ENCODE data around the gene CABLES2.

DNA sequence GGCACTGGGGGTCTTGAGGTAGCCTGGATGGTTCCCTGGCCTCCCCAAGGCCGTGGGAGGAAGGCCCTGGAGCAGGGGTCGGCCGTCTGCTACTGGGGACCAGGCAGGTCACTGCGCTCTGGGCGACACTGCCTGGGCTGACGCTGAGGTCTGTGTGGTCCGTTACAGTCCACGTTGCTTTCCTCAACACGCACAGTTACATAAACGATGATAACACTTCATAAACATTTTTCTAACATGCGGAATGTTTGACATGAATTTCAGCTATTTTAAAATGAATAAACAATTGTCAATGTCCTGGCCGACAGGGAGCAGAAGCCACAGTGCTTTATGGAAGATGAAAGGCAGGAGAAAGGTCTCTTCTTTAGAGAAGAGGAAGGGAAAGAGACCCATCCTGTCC lies 30.4 kb upstream of the CABLES2 start:
- TF ChIP-seq, protein P1, sequence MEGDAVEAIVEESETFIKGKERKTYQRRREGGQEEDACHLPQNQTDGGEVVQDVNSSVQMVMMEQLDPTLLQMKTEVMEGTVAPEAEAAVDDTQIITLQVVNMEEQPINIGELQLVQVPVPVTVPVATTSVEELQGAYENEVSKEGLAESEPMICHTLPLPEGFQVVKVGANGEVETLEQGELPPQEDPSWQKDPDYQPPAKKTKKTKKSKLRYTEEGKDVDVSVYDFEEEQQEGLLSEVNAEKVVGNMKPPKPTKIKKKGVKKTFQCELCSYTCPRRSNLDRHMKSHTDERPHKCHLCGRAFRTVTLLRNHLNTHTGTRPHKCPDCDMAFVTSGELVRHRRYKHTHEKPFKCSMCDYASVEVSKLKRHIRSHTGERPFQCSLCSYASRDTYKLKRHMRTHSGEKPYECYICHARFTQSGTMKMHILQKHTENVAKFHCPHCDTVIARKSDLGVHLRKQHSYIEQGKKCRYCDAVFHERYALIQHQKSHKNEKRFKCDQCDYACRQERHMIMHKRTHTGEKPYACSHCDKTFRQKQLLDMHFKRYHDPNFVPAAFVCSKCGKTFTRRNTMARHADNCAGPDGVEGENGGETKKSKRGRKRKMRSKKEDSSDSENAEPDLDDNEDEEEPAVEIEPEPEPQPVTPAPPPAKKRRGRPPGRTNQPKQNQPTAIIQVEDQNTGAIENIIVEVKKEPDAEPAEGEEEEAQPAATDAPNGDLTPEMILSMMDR (IDR thresholded peaks at IDR 0.05), result no peak
- TF ChIP-seq POLR2A (IDR thresholded peaks at IDR 0.05), result no peak
